ENCODE measurements around the gene ZNF823.
"Not testable (repeated sequence)": the region's sequence is repeated elsewhere in the genome, so short reads cannot be mapped to it uniquely, and the experiment has no call there.

The ZNF823 gene

GRCh38 chr19:11676661-11677600 is 61.8 kb downstream of the ZNF823 start:
- DNase-seq, result not testable (repeated sequence)

GRCh38 chr19:11675569-11675968 is 63.2 kb downstream of the ZNF823 start:
- no peak for DNase-seq

- DNase-seq, result no peak
These were observed 64.7 kb downstream of the ZNF823 start for GRCh38 chr19:11674067-11674492.

- DNase-seq, result no peak
These were observed 65.1 kb downstream of the ZNF823 start for GRCh38 chr19:11673608-11674041.
